IMR-90 (cell line): ENCODE measurements around the gene HDAC7. TPM values are rescaled to one million over a fixed set of nuclear protein-coding genes. Genes with fewer than 3 reads are reported as not detected.

Experiments
- ATAC-seq: fragments of 200-7000 bp; cut with Tn5 transposase; 2 replicates; pipeline ENCODE4 v1.9.1; 2020; ENCODE audit warnings: low read depth, mild to moderate bottlenecking, moderate library complexity
- BruUV-seq: library from RNA; stranded (reverse); fragments of 400-500 nt; replicated peaks from 2 replicates; lab custom pipeline; 2021; lab: Mats Ljungman, UMichigan
- CTCF ChIA-PET: fragments of 300-600 bp; formaldehyde crosslinking; extraction: SDS; loops from one replicate; lab custom pipeline; 2021; ENCODE audit warnings: antibody characterized with exemption; lab: Yijun Ruan, JAX
- POLR2A ChIA-PET: fragments of 300-600 bp; sonication (Branson Sonifier 250); formaldehyde crosslinking; loops from one replicate; lab custom pipeline; 2022; ENCODE audit warnings: antibody characterized with exemption; ENCODE audit not compliant: unreplicated experiment; lab: Charles Lee
- DNase-seq: peaks from one replicate; pipeline ENCODE4 v3.0.0; 2013
- H2AFZ ChIP-seq: replicated peaks from 2 replicates; pipeline ENCODE3; 2013; ENCODE audit warnings: low read length, mild to moderate bottlenecking; ENCODE audit not compliant: poor library complexity
- H2AK5ac ChIP-seq: 2 replicates; pipeline ENCODE4 v1.6.1; 2013; ENCODE audit warnings: low read depth, low read length, inconsistent platforms
- H2AK9ac ChIP-seq: replicated peaks from 2 replicates; pipeline ENCODE3; 2013; ENCODE audit warnings: mild to moderate bottlenecking, low read depth, low read length, moderate library complexity; ENCODE audit not compliant: poor library complexity
- H2BK120ac ChIP-seq: 2 replicates; pipeline ENCODE4 v1.6.1; 2013; ENCODE audit warnings: low read depth, low read length, inconsistent platforms
- H2BK15ac ChIP-seq: 3 replicates; pipeline ENCODE4 v1.6.1; 2013; ENCODE audit warnings: low read depth, low read length, inconsistent platforms
- H2BK20ac ChIP-seq: 2 replicates; pipeline ENCODE4 v1.6.1; 2013; ENCODE audit warnings: low read depth, mild to moderate bottlenecking, inconsistent platforms, low read length, moderate library complexity
- H2BK5ac ChIP-seq: 2 replicates; pipeline ENCODE4 v1.6.1; 2013; ENCODE audit warnings: mild to moderate bottlenecking, low read depth, low read length, inconsistent platforms; ENCODE audit not compliant: poor library complexity, severe bottlenecking
- H3K14ac ChIP-seq: replicated peaks from 2 replicates; pipeline ENCODE4 v1.6.1; 2013; ENCODE audit warnings: low read depth, low read length, inconsistent platforms
- H3K18ac ChIP-seq: 2 replicates; pipeline ENCODE4 v1.6.1; 2013; ENCODE audit warnings: low read depth, low read length, control low read depth
- H3K23ac ChIP-seq: 2 replicates; pipeline ENCODE4 v1.6.1; 2013; ENCODE audit warnings: low read depth, low read length, inconsistent platforms
- H3K27ac ChIP-seq: 2 replicates; pipeline ENCODE4 v1.5.1; 2013; ENCODE audit warnings: mild to moderate bottlenecking, control low read depth, low read length; ENCODE audit not compliant: insufficient read depth
- H3K27me3 ChIP-seq: 2 replicates; pipeline ENCODE4 v1.6.1; 2013; ENCODE audit warnings: low read length; ENCODE audit not compliant: control insufficient read depth, insufficient read depth
- H3K36me3 ChIP-seq: 2 replicates; pipeline ENCODE4 v1.6.1; 2013; ENCODE audit warnings: low read length, mixed read lengths; ENCODE audit not compliant: control insufficient read depth, insufficient read depth
- H3K4ac ChIP-seq: 2 replicates; pipeline ENCODE4 v1.6.1; 2013; ENCODE audit warnings: low read depth, low read length, inconsistent platforms
- H3K4me1 ChIP-seq: 2 replicates; pipeline ENCODE4 v1.6.1; 2013; ENCODE audit warnings: low read length, mixed read lengths; ENCODE audit not compliant: control insufficient read depth, insufficient read depth
- H3K4me2 ChIP-seq: 2 replicates; pipeline ENCODE4 v1.6.1; 2013; ENCODE audit warnings: low read depth, mild to moderate bottlenecking, control low read depth, low read length, moderate library complexity
- H3K4me3 ChIP-seq: 2 replicates; pipeline ENCODE4 v1.5.1; 2013; ENCODE audit warnings: low read depth, mild to moderate bottlenecking, control low read depth, low read length, moderate library complexity; ENCODE audit not compliant: insufficient read depth
- H3K56ac ChIP-seq: 2 replicates; pipeline ENCODE4 v1.6.1; 2013; ENCODE audit warnings: low read length, inconsistent platforms; ENCODE audit not compliant: insufficient read depth; ENCODE audit errors: extremely low read depth
- H3K79me1 ChIP-seq, 2 experiments: 2 replicates each; pipeline ENCODE4 v1.6.1; 2013; ENCODE audit warnings: low read length in 2 of 2, inconsistent platforms in 1 of 2, low read depth in 1 of 2
- H3K9ac ChIP-seq: 2 replicates; pipeline ENCODE4 v1.6.1; 2013; ENCODE audit warnings: low read depth, low read length, control low read depth
- H3K9me1 ChIP-seq: 2 replicates; pipeline ENCODE4 v1.6.1; 2013; ENCODE audit warnings: low read length, inconsistent platforms; ENCODE audit not compliant: insufficient read depth
- H3K9me3 ChIP-seq: 2 replicates; pipeline ENCODE4 v1.6.1; 2013; ENCODE audit warnings: low read length; ENCODE audit not compliant: control insufficient read depth, insufficient read depth
- H4K20me1 ChIP-seq: 2 replicates; pipeline ENCODE4 v1.6.1; 2013; ENCODE audit warnings: low read length, inconsistent platforms; ENCODE audit not compliant: insufficient read depth
- H4K5ac ChIP-seq: 2 replicates; pipeline ENCODE4 v1.6.1; 2013; ENCODE audit warnings: mild to moderate bottlenecking, low read depth, low read length, control low read depth
- H4K8ac ChIP-seq, 2 experiments: 2 replicates each; pipeline ENCODE4 v1.6.1; 2013; ENCODE audit warnings: low read depth in 2 of 2, low read length in 2 of 2, control low read depth in 1 of 2, inconsistent platforms in 1 of 2
- H4K91ac ChIP-seq: 2 replicates; pipeline ENCODE4 v1.6.1; 2013; ENCODE audit warnings: low read depth, low read length, inconsistent platforms; ENCODE audit not compliant: insufficient read depth
- BHLHE40 ChIP-seq: fragments of 150-350 bp; IDR thresholded peaks from 2 replicates; pipeline ENCODE4 v1.6.1; 2016; ENCODE audit warnings: mild to moderate bottlenecking, low read depth, low read length
- CEBPB ChIP-seq: IDR thresholded peaks from 2 replicates; pipeline ENCODE4 v1.6.1; 2012; ENCODE audit warnings: low read depth, low read length, improper control_type of control experiment
- CHD1 ChIP-seq: IDR thresholded peaks from 2 replicates; pipeline ENCODE4 v1.6.1; 2012; ENCODE audit warnings: low read depth, low read length, improper control_type of control experiment
- CTCF ChIP-seq: conservative IDR thresholded peaks from 2 replicates; pipeline ENCODE4 v1.5.1; 2012; ENCODE audit warnings: mild to moderate bottlenecking, low read depth, low read length, improper control_type of control experiment
- ELK1 ChIP-seq: fragments of 150-350 bp; IDR thresholded peaks from 2 replicates; pipeline ENCODE4 v1.6.1; 2016; ENCODE audit warnings: low read depth, mild to moderate bottlenecking, low read length, moderate library complexity, borderline replicate concordance
- FOS ChIP-seq: fragments of 150-350 bp; IDR thresholded peaks from 2 replicates; pipeline ENCODE4 v1.6.1; 2016; ENCODE audit warnings: low read depth, low read length
- MAFK ChIP-seq: IDR thresholded peaks from 2 replicates; pipeline ENCODE4 v1.6.1; 2012; ENCODE audit warnings: low read depth, low read length, improper control_type of control experiment
- MAZ ChIP-seq: IDR thresholded peaks from 2 replicates; pipeline ENCODE4 v1.6.1; 2012; ENCODE audit warnings: low read depth, mild to moderate bottlenecking, low read length, improper control_type of control experiment, moderate library complexity, borderline replicate concordance
- MXI1 ChIP-seq: IDR thresholded peaks from 2 replicates; pipeline ENCODE4 v1.6.1; 2012; ENCODE audit warnings: low read depth, mild to moderate bottlenecking, low read length, moderate library complexity, borderline replicate concordance
- NFE2L2 ChIP-seq: fragments of 150-350 bp; IDR thresholded peaks from 2 replicates; pipeline ENCODE4 v1.6.1; 2016; ENCODE audit warnings: low read depth, mild to moderate bottlenecking, low read length
- POLR2A ChIP-seq: IDR thresholded peaks from 2 replicates; pipeline ENCODE4 v1.6.1; 2012; ENCODE audit warnings: mild to moderate bottlenecking, low read depth, low read length
- RAD21 ChIP-seq: IDR thresholded peaks from 2 replicates; pipeline ENCODE4 v1.6.1; 2012; ENCODE audit warnings: low read length, improper control_type of control experiment
- RCOR1 ChIP-seq: IDR thresholded peaks from 2 replicates; pipeline ENCODE4 v1.6.1; 2012; ENCODE audit warnings: mild to moderate bottlenecking, low read length, improper control_type of control experiment; ENCODE audit not compliant: insufficient replicate concordance
- RFX5 ChIP-seq: IDR thresholded peaks from 2 replicates; pipeline ENCODE4 v1.8.0; 2012; ENCODE audit warnings: low read depth, mild to moderate bottlenecking, low read length, moderate library complexity
- SMC3 ChIP-seq: fragments of 150-350 bp; IDR thresholded peaks from 2 replicates; pipeline ENCODE4 v1.6.1; 2016; ENCODE audit warnings: low read depth, mild to moderate bottlenecking, antibody characterized with exemption, low read length, moderate library complexity
- WGBS, 2 experiments: methylation state at CpG; one replicate each; pipeline versions ENCODE4 v1.1.5 to v1.1.7; 2013; ENCODE audit warnings: missing lambda C conversion rate in 2 of 2; ENCODE audit not compliant: insufficient read length in 1 of 2; ENCODE audit errors: extremely low coverage in 2 of 2; 5-methylcytosine and 5-hydroxymethylcytosine counted together
- dilution Hi-C: fragments of 300-500 bp; cut with HindIII; formaldehyde crosslinking; loops from one replicate; pipeline ENCODE4 v1.14.3; 2018; ENCODE audit warnings: low sequenced_read_pairs; ENCODE audit not compliant: unreplicated experiment
- in situ Hi-C: fragments of 300-500 bp; cut with MboI; formaldehyde crosslinking; loops from 3 replicates; pipeline ENCODE4 v1.14.3; 2019; ENCODE audit warnings: low sequenced_read_pairs, inconsistent platforms, mixed read lengths
- intact Hi-C: fragments of 100-400 bp; cut with micrococcal nuclease; formaldehyde crosslinking; loops from 2 replicates; pipeline ENCODE4 v1.10.0; 2022
- polyA plus RNA-seq, 3 experiments: library from polyadenylated mRNA; depleted of rRNA; stranded (reverse); fragments of >200 nt; gene quantifications; 2 replicates each; pipeline ENCODE4 v1.2.3, GENCODE V29; 2012; ENCODE audit warnings: low replicate concordance in 1 of 3
- total RNA-seq: library from RNA; depleted of rRNA; stranded (reverse); fragments of >200 nt; gene quantifications from 2 replicates; pipeline ENCODE4 v1.2.3, GENCODE V29; 2012
- TF ChIP-seq, protein P1 (sequence below): fragments of 150-350 bp; IDR thresholded peaks from 2 replicates; pipeline ENCODE4 v1.6.1; 2017; ENCODE audit warnings: mild to moderate bottlenecking, antibody characterized with exemption, low read length, low read depth

Gene HDAC7
- total and polyA plus RNA-seq, 2 of the 4 experiments (the other 2 are of a cell fraction) = 10.4 to 64.7 TPM

- no peak overlapping the region for H3K4ac ChIP-seq
- H3K4me1 ChIP-seq = peaks cover 16% of the 10 kb centered on the region; the same call in 1 of the 2 replicates
- no peak overlapping the region for H2BK20ac ChIP-seq
- TF ChIP-seq NFE2L2 (no peak), CEBPB (no peak), CTCF (no peak), ELK1 (no peak), RAD21 (no peak), BHLHE40 (no peak), SMC3 (no peak), RFX5 (no peak), FOS (no peak), CHD1 (no peak), RCOR1 (no peak), MAZ (no peak), MXI1 (no peak), POLR2A (no peak), MAFK (no peak)
- TF ChIP-seq, protein P1, sequence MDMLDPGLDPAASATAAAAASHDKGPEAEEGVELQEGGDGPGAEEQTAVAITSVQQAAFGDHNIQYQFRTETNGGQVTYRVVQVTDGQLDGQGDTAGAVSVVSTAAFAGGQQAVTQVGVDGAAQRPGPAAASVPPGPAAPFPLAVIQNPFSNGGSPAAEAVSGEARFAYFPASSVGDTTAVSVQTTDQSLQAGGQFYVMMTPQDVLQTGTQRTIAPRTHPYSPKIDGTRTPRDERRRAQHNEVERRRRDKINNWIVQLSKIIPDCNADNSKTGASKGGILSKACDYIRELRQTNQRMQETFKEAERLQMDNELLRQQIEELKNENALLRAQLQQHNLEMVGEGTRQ = no peak
- H2BK15ac ChIP-seq = no peak overlapping the region
- H4K20me1 ChIP-seq = peaks cover 65% of the 10 kb centered on the region
- H2AFZ ChIP-seq = no peak overlapping the region
- no peak overlapping the region for H3K56ac ChIP-seq
- no peak overlapping the region for H2BK5ac ChIP-seq
- H3K36me3 ChIP-seq = peaks cover 51% of the 10 kb centered on the region
- H3K79me1 ChIP-seq = peaks cover 23 to 62% of the 10 kb centered on the region in 2 experiments
- no peaks in the 10 kb centered on the region for H3K27me3 ChIP-seq
- DNase-seq = no peak
- 98% methylated on average over 8 of the region's 17 CpGs; no CpG with 5 or more reads in 1 of the 2 experiments for WGBS, 2 experiments
- no peak overlapping the region for H3K9ac ChIP-seq
- H4K91ac ChIP-seq = no peak overlapping the region
- H3K14ac ChIP-seq = no peak overlapping the region
- ChIA-PET CTCF (no interaction called here), POLR2A (no interaction called here)
- H3K27ac ChIP-seq = no peak overlapping the region
- H4K8ac ChIP-seq = no peak overlapping the region
- H2BK120ac ChIP-seq = no peak overlapping the region
- no peak overlapping the region for H4K5ac ChIP-seq
- no peak overlapping the region for H3K4me2 ChIP-seq
- H3K18ac ChIP-seq = no peak overlapping the region
- BruUV-seq = no TSS peak
- no peaks in the 10 kb centered on the region for H3K9me3 ChIP-seq
- H2AK9ac ChIP-seq = no peak overlapping the region
- no peak overlapping the region for H3K23ac ChIP-seq
- dilution Hi-C loops (no loop called here), intact Hi-C loops (no loop called here), in situ Hi-C loops (no loop called here)
- no peak overlapping the region for H3K4me3 ChIP-seq
- H2AK5ac ChIP-seq = no peak overlapping the region
- peaks cover 10% of the 10 kb centered on the region; the same call in 1 of the 2 replicates for H3K9me1 ChIP-seq
- ATAC-seq = no peak
Measured at GRCh38 chr12:47798382-47798948, 21.2 kb downstream of the HDAC7 start.
